SU-DHL-6 (cell line): Measurements from ENCODE around the gene LEMD3.

Source experiments
- H2AFZ ChIP-seq: fragments of 200-600 bp; sonication (generic); 2 replicates; pipeline ENCODE4 v1.6.1; 2014; ENCODE audit warnings: low read depth, mild to moderate bottlenecking, moderate library complexity, mixed read lengths, antibody characterized with exemption, low read length; ENCODE audit not compliant: severe bottlenecking
- H3F3A ChIP-seq: fragments of 200-600 bp; shearing (Covaris generic); 2 replicates; pipeline ENCODE4 v1.6.0; 2016; ENCODE audit warnings: antibody characterized with exemption, mild to moderate bottlenecking; ENCODE audit not compliant: insufficient read depth
- H3K27ac ChIP-seq: fragments of 200-600 bp; sonication (generic); 2 replicates; pipeline ENCODE4 v1.5.1; 2016; ENCODE audit warnings: low read depth, mild to moderate bottlenecking, low read length, moderate library complexity, mixed read lengths
- H3K27me3 ChIP-seq: fragments of 200-600 bp; sonication (generic), shearing (Covaris generic); 2 replicates; pipeline ENCODE4 v1.6.0; 2014; ENCODE audit warnings: mild to moderate bottlenecking, low read length
- H3K36me3 ChIP-seq: fragments of 200-600 bp; sonication (generic); 2 replicates; pipeline ENCODE4 v1.6.1; 2014; ENCODE audit warnings: mild to moderate bottlenecking, low read length, mixed read lengths
- H3K4me2 ChIP-seq: fragments of 300-600, 200-600 bp; shearing (Covaris generic), sonication (generic); 2 replicates; pipeline ENCODE4 v1.6.0; 2014; ENCODE audit warnings: low read length, low read depth, mild to moderate bottlenecking; ENCODE audit not compliant: poor library complexity, severe bottlenecking
- H3K4me3 ChIP-seq: fragments of 200-600 bp; sonication (generic); 2 replicates; pipeline ENCODE4 v1.5.1; 2014; ENCODE audit warnings: antibody characterized with exemption, low read length, mild to moderate bottlenecking, mixed read lengths; ENCODE audit not compliant: insufficient read depth, poor library complexity, severe bottlenecking
- H3K79me2 ChIP-seq: fragments of 200-600 bp; sonication (generic); 2 replicates; pipeline ENCODE4 v1.6.1; 2014; ENCODE audit warnings: mild to moderate bottlenecking, low read length, moderate library complexity; ENCODE audit not compliant: insufficient read depth
- H3K9ac ChIP-seq: fragments of 200-600 bp; sonication (generic); 2 replicates; pipeline ENCODE4 v1.7.0; 2014; ENCODE audit warnings: mild to moderate bottlenecking, low read length
- H3K9me2 ChIP-seq: fragments of 200-600 bp; sonication (generic); replicated peaks from 2 replicates; pipeline ENCODE4 v1.6.1; 2014; ENCODE audit warnings: low read length; ENCODE audit not compliant: insufficient read depth
- H3K9me3 ChIP-seq: fragments of 200-600 bp; sonication (generic); 2 replicates; pipeline ENCODE4 v1.6.1; 2014; ENCODE audit warnings: low read length, mixed read lengths; ENCODE audit not compliant: insufficient read depth
- H4K20me1 ChIP-seq: fragments of 200-600 bp; sonication (generic); 2 replicates; pipeline ENCODE4 v1.6.1; 2014; ENCODE audit warnings: low read depth, mild to moderate bottlenecking, antibody characterized with exemption, low read length, moderate library complexity, mixed read lengths
- CTCF ChIP-seq: fragments of 200-600 bp; sonication (generic); IDR thresholded peaks from one replicate; pipeline ENCODE4 v1.5.1; 2017; ENCODE audit warnings: antibody characterized with exemption, mild to moderate bottlenecking, low read length, moderate library complexity; ENCODE audit not compliant: insufficient read depth, poor library complexity, severe bottlenecking
- EZH2phosphoT487 ChIP-seq: fragments of 200-600 bp; sonication (generic), shearing (Covaris generic); conservative IDR thresholded peaks from 2 replicates; pipeline ENCODE4 v1.6.1; 2018; ENCODE audit warnings: mild to moderate bottlenecking, antibody characterized with exemption, low read length, moderate library complexity, mixed read lengths

The LEMD3 gene

DNA sequence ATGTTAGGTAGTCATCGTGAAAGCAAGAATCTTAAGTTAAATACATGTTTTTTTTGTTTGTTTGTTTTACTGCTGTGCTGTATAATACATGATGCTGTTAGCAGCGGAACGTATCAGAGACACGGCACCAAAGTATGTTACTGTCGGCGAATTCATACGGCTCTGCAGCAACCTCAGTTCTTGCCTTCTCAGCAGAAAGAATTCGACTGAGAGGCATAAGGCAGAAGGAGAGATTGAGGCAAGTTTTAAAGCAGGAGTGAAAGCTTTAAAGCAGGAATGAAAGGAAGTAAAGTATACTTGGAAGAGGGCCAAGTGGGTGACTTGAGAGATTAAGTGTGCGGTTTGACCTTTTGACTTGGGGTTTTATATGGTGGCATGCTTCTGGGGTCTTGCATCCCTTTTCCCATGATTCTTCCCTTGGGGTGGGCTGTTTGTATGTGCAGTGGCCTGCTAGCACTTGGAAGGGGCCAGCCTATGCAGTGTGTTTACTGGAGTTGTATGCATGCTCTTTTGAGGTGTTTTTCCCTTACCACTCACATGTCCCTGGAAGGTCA, 23.7 kb downstream of the LEMD3 start:
- Histone ChIP-seq H2AFZ (no peak overlapping the region), H3K27me3 (no peaks in the 10 kb centered on the region), H3K4me2 (no peak overlapping the region), H3K79me2 (peaks cover 97% of the 10 kb centered on the region), H4K20me1 (peaks cover 15% of the 10 kb centered on the region), H3K9me2 (no peaks in the 10 kb centered on the region), H3K9me3 (no peaks in the 10 kb centered on the region), H3K4me3 (no peak overlapping the region), H3K27ac (no peak overlapping the region), H3F3A (0 out of 2 replicates have a peak, but pooled peaks cover 2% of the 10 kb centered on the region), H3K36me3 (peaks cover 3% of the 10 kb centered on the region; the same call in 1 of the 2 replicates), H3K9ac (no peak overlapping the region)
- TF ChIP-seq EZH2phosphoT487 (no peak), CTCF (no peak)

DNA sequence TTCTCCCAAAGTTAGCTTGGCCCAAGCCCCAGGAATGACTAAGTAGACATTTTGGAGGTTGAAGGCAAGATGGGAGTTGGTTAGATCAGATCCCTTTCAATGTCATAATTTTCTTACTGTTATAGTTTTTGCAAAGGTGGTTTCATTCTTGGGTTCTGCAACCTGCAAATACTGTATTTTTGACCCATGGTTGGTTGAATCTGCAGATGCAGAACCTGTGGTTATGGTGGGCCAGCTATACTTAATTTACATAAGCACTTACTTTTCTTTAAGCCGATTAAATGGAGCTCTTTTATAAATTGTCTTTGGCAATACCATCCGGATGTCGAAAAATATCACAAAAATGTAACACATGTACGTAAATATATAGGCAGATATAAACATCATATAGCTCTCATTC, 25.6 kb downstream of the LEMD3 start:
- H4K20me1 ChIP-seq = peaks cover 15% of the 10 kb centered on the region
- H3K4me2 ChIP-seq = no peak overlapping the region
- H3K9me2 ChIP-seq = no peaks in the 10 kb centered on the region
- TF ChIP-seq CTCF (no peak), EZH2phosphoT487 (no peak)
- H3K27me3 ChIP-seq = no peaks in the 10 kb centered on the region
- peaks cover 96% of the 10 kb centered on the region for H3K79me2 ChIP-seq
- no peak overlapping the region for H3K27ac ChIP-seq
- 0 out of 2 replicates have a peak, but pooled peaks cover 2% of the 10 kb centered on the region for H3F3A ChIP-seq
- peaks cover 3% of the 10 kb centered on the region; the same call in 1 of the 2 replicates for H3K36me3 ChIP-seq
- H3K9ac ChIP-seq = no peak overlapping the region
- no peak overlapping the region for H3K4me3 ChIP-seq
- no peaks in the 10 kb centered on the region for H3K9me3 ChIP-seq
- no peak overlapping the region for H2AFZ ChIP-seq

GRCh38 chr12:65195387-65196055, 26.1 kb downstream of the LEMD3 start:
- Histone ChIP-seq H3K79me2 (peaks cover 96% of the 10 kb centered on the region), H3K36me3 (peaks cover 3% of the 10 kb centered on the region; the same call in 1 of the 2 replicates), H2AFZ (no peak overlapping the region), H3K27me3 (no peaks in the 10 kb centered on the region), H3K27ac (no peak overlapping the region), H3K9me2 (no peaks in the 10 kb centered on the region), H3K9me3 (no peaks in the 10 kb centered on the region), H3K4me2 (no peak overlapping the region), H4K20me1 (peaks cover 15% of the 10 kb centered on the region), H3F3A (0 out of 2 replicates have a peak, but pooled peaks cover 2% of the 10 kb centered on the region), H3K4me3 (no peak overlapping the region), H3K9ac (no peak overlapping the region)
- no peak for TF ChIP-seq EZH2phosphoT487
- TF ChIP-seq CTCF = no peak
